HG03520 (cell line): ENCODE measurements around the gene C1QTNF9B.
A peak's percentile ranks its signal among the peaks of the same experiment; 100 is the strongest.
"Not testable (repeated sequence)": the region's sequence is repeated elsewhere in the genome, so short reads cannot be mapped to it uniquely, and the experiment has no call there.

Source experiments
- ATAC-seq: cut with Tn5 transposase; IDR thresholded peaks from one replicate; pipeline ENCODE4 v1.9.1; 2021; ENCODE audit warnings: mild to moderate bottlenecking, moderate library complexity; ENCODE audit not compliant: unreplicated experiment

The C1QTNF9B gene

GRCh38 chr13:23898101-23898500, 799 bp upstream of the C1QTNF9B start:
- ATAC-seq, result no peak

DNA sequence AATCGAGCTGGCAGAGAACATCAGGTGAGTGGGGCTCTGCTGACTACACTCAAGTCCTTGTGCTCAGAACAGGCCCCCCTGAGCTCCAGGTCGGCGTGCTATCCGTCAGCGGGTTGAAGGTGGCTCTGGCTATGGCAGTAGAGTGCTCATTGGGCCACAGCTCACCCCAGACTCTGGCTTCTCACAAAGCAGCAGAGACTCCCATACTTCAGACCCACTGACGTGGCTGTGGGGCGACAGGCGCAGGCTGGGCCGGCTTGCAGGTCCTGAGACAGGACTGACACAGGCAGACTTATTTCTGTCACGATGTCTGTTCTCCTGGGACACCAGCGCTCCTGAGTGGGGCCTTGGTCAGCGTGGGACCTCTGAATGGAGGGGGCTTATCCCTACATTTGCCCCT, 2.6 kb downstream of the C1QTNF9B start:
- not testable (repeated sequence) for ATAC-seq

- not testable (repeated sequence) for ATAC-seq
These were observed 3.5 kb downstream of the C1QTNF9B start for GRCh38 chr13:23893791-23894190.

GRCh38 chr13:23889615-23890607, 7.4 kb downstream of the C1QTNF9B start:
- ATAC-seq, result no peak

- ATAC-seq, result peak; percentile 89
These were observed 8.4 kb downstream of the C1QTNF9B start, which contains the start of gene MIPEP for GRCh38 chr13:23888658-23889614. Gene MIPEP, minus strand, starts transcription at chr13:23889400. Its CDS starts 80 bp downstream, at chr13:23889320.

DNA sequence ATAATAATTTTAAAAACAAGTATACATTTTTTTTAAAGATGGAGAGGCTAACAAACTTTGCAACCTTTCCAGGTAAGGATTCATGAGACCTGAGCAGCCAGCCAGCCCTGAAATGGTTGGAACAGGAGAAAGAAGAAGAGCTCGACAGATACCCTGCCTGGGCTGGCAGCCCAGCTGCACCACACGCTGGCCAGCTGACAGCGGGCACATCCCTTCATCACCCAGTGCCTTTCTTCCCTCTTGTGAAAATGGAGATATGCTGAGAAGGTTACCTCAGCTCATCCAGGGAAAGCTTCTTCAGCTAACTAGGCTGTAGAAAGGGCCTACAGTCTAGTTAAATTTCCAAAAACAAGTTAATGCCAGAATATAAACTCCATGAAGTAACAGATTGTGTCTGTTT, 12.9 kb downstream of the C1QTNF9B start:
- not testable (repeated sequence) for ATAC-seq

GRCh38 chr13:23883255-23883654, 14.0 kb downstream of the C1QTNF9B start:
- no peak for ATAC-seq

- not testable (repeated sequence) for ATAC-seq
These were observed 15.9 kb downstream of the C1QTNF9B start for GRCh38 chr13:23881402-23881800.

- not testable (repeated sequence) for ATAC-seq
These were observed 16.6 kb downstream of the C1QTNF9B start for GRCh38 chr13:23880493-23881401.

- ATAC-seq, result no peak
These were observed 20.0 kb downstream of the C1QTNF9B start for GRCh38 chr13:23877286-23877685.

DNA sequence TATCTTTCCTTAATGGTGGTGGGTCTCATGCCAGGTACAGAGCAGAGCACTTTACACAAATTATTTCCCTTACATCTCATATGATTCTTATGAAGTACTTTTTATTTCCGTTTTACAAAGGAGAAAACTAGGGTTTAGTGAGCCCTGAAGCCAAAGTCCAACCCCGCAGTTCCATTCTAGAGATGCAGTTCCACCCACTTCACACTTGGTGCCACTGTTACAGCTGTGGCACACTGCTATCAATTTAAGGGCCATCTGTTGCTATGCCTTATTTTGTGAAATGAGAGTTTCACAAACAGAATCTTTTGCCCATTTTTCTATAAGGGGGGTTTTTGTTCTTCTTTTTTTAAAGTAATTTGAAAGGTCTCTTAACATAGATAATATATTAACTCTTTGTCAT, 21.0 kb downstream of the C1QTNF9B start:
- ATAC-seq, result no peak

- no peak for ATAC-seq
These were observed 25.6 kb downstream of the C1QTNF9B start for GRCh38 chr13:23871616-23872220.

GRCh38 chr13:23870356-23871140, 26.8 kb downstream of the C1QTNF9B start:
- no peak for ATAC-seq

- ATAC-seq, result no peak
These were observed 28.8 kb downstream of the C1QTNF9B start for GRCh38 chr13:23868521-23868920.

DNA sequence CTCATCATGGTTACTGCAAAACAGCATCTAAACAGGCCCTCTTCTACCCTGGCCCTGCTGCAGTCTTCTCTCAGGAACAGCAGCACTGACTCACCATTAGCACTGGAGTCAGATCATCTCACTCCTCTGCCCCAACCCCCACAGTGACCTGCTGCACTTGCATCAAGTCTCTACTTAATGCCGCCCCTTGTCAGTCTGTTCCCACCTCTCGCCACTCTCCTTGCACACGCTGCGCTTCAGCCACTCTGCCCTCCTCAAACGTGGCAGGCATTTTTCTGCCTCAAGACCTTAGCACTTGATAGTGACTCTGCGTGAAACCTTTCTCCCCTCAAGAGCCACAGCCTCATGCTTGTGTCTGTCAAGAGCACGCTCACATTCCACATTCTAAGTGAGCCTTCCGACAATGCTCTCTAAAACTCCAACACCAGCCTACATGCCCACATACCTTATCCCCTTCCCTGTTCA, 30.2 kb downstream of the C1QTNF9B start:
- no peak for ATAC-seq

DNA sequence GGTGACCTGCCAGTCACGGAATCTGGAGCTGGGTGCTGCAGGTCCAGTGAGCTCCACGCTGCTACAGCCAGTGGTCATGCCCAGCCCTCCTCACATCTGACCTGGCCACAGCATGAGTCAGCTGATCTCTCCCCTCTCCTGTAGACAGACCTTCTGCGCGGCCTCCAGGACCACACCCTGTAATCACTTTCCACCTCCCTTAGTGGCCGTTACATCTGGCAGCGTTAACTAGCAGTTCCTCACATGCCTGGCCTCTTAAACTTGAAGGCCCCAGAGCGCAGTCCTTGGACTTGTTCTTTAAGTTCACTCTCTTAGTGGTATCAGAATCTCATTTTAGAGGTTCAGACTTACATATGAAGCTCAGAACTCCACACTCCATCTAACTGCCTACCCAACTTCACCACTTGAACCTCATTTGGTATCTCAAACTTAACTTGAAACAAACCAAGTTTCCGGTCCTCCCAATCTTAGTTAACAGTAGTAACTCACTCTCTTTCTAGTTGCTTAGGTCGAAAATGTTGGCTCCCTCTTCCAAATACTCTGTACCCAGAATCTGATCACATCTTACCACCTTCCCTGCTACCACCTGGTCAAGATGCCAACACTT, 30.8 kb downstream of the C1QTNF9B start:
- ATAC-seq, result no peak

GRCh38 chr13:23865906-23866305, 31.4 kb downstream of the C1QTNF9B start:
- no peak for ATAC-seq

- no peak for ATAC-seq
These were observed 32.3 kb downstream of the C1QTNF9B start for GRCh38 chr13:23865026-23865425.
